ENCODE results near the gene ADGRF1. TPM values are rescaled to one million over a fixed set of nuclear protein-coding genes. Genes with fewer than 3 reads are reported as not detected.
"Not testable (repeated sequence)": the region's sequence is repeated elsewhere in the genome, so short reads cannot be mapped to it uniquely, and the experiment has no call there.

Gene ADGRF1
- total RNA-seq, 4 donors from 2014 or later = 7.4 to 57.0 (median 43.6) TPM

- Histone ChIP-seq H3K4me3 (no peak overlapping the region), H3K27me3 (no peaks in the 10 kb centered on the region), H3K9me3 (no peaks in the 10 kb centered on the region), H3K27ac (no peak overlapping the region), H3K4me1 (no peaks in the 10 kb centered on the region), H3K36me3 (no peaks in the 10 kb centered on the region)
- 60 to 92% methylated on average over 1 of the region's 1 CpG for WGBS, 2 donors
- TF ChIP-seq CTCF (IDR thresholded peaks at IDR 0.05) = no peak
- no peak for TF ChIP-seq POLR2A (IDR thresholded peaks at IDR 0.05)
- DNase-seq = no peak
- intact Hi-C loops (cut with DNase I) = no loop called here
Observed at GRCh38 chr6:46998436-46999017, 43.6 kb downstream of the ADGRF1 start.

GRCh38 chr6:46997646-46998045 lies 44.5 kb downstream of the ADGRF1 start:
- Histone ChIP-seq H3K27ac (no peak overlapping the region), H3K4me1 (no peaks in the 10 kb centered on the region), H3K9me3 (no peaks in the 10 kb centered on the region), H3K4me3 (no peak overlapping the region), H3K27me3 (no peaks in the 10 kb centered on the region), H3K36me3 (no peaks in the 10 kb centered on the region)
- TF ChIP-seq CTCF (IDR thresholded peaks at IDR 0.05) (no peak), POLR2A (IDR thresholded peaks at IDR 0.05) (no peak)
- WGBS, 2 donors = 93 to 94% methylated on average over 1 of the region's 1 CpG
- DNase-seq = no peak
- intact Hi-C loops (cut with DNase I) = no loop called here

DNA sequence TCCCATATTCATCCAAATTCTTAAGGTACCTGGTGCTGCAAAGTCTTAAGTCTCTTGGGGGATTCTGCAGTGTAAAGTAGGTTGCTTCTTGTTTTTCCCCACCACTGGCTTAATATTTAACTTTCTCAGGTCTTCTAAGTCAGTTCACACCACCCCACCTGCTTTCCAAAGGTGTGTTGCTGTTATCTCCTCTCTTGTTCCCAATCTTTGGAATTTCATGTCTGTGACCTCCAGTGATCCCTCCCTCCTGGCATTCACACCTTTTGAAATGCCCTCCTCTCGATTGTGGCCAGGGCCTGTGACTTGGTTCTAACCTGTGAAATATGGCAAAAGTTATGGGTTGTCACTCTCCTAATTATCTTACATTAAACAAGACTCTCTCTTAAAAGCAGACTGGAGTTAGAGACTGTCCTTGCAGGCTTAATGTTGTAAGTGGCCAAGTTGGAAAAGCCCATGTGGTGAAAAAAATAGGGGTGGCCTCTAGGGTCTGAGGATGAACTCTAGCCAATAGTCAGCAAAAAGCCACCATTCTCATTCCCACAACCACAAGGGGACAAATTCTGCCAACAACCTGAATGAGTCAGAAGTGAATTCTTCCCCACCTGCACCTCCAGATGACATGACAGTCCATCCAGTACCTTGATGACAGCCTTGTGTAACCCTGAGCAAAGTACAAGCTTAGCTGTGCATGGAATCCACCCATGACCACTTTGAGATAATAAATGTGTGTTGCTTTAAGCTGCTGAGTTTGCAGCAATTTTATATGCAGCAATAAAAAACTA lies 45.1 kb downstream of the ADGRF1 start:
- Histone ChIP-seq H3K27ac (no peak overlapping the region), H3K27me3 (no peaks in the 10 kb centered on the region), H3K4me3 (no peak overlapping the region), H3K36me3 (no peaks in the 10 kb centered on the region), H3K4me1 (no peaks in the 10 kb centered on the region), H3K9me3 (no peaks in the 10 kb centered on the region)
- WGBS, 2 donors = 50 to 60% methylated on average over 1 of the region's 1 CpG
- TF ChIP-seq CTCF (IDR thresholded peaks at IDR 0.05) (no peak), POLR2A (IDR thresholded peaks at IDR 0.05) (no peak)
- intact Hi-C loops (cut with DNase I) = no loop called here
- no peak for DNase-seq

DNA sequence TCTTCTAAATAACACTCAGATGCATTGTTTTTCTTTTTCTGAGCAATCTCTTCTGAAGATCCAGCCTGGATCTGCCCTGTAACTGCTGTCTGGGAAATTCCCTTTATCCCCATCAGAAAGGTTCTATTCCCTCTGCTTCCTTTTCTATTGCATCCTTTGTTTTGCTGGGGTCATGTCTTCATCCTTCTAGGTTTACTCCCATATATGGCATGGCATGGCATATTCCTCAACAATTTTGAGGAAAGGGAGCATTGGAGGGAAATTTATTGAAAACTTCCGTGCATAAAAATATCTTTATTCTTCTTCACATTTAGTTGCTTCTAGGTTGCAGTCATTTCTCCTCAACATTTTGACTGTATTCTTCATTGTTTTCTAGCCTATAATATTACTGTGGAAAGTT lies 47.2 kb downstream of the ADGRF1 start:
- no peak overlapping the region for H3K27ac ChIP-seq
- H3K9me3 ChIP-seq = no peaks in the 10 kb centered on the region
- H3K36me3 ChIP-seq = no peaks in the 10 kb centered on the region
- 47 to 89% methylated on average over 1 of the region's 1 CpG for WGBS, 2 donors
- TF ChIP-seq POLR2A (IDR thresholded peaks at IDR 0.05) (no peak), CTCF (IDR thresholded peaks at IDR 0.05) (no peak)
- intact Hi-C loops (cut with DNase I) = no loop called here
- no peak overlapping the region for H3K4me3 ChIP-seq
- peaks cover 0 to 17% (median 0%) of the 10 kb centered on the region in 3 donors for H3K4me1 ChIP-seq
- H3K27me3 ChIP-seq = no peaks in the 10 kb centered on the region
- no peak for DNase-seq

DNA sequence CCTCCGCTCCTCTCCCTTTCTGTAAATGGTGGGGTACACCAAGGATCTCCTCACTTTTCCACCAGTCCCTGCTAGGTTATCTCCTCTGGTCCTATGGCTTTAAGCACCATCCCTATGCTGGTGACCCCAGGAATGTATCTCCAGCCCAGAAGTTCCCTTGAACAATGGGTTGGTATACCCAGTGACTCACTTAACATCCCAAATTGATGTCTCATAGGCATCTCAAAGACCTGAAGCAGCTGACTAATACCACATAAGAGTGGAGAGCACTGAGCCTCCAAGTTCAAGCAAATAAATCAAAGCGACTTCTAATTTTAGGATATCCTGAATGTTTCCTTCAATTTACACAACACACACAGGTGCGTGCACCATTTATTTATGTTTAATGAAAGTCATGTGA lies 48.3 kb downstream of the ADGRF1 start:
- no peak overlapping the region for H3K4me3 ChIP-seq
- DNase-seq = no peak
- no peak overlapping the region for H3K27ac ChIP-seq
- WGBS, 2 donors = 49 to 66% methylated on average over 3 of the region's 3 CpGs
- H3K36me3 ChIP-seq = no peaks in the 10 kb centered on the region
- no peaks in the 10 kb centered on the region for H3K27me3 ChIP-seq
- TF ChIP-seq POLR2A (IDR thresholded peaks at IDR 0.05) (no peak), CTCF (IDR thresholded peaks at IDR 0.05) (no peak)
- intact Hi-C loops (cut with DNase I) = no loop called here
- no peaks in the 10 kb centered on the region for H3K9me3 ChIP-seq
- peaks cover 0 to 17% (median 0%) of the 10 kb centered on the region in 3 donors for H3K4me1 ChIP-seq

DNA sequence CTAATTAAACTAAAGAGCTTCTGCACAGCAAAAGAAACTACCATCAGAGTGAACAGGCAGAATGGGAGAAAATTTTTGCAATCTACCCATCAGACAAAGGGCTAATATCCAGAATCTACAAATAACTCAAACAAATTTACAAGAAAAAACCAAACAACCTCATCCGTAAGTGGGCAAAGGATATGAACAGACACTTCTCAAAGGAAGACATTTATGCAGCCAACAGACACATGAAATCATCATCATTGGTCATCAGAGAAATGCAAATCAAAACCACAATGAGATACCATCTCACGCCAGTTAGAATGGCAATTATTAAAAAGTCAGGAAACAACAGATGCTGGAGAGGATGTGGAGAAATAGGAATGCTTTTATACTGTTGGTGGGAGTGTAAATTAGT lies 49.7 kb downstream of the ADGRF1 start:
- H3K36me3 ChIP-seq; intact Hi-C loops (cut with DNase I); H3K4me3 ChIP-seq; DNase-seq; H3K27ac ChIP-seq; H3K9me3 ChIP-seq; H3K27me3 ChIP-seq: not testable (repeated sequence)
- 83 to 87% methylated on average over 2 of the region's 2 CpGs for WGBS, 2 donors
- peaks cover 0 to 17% (median 0%) of the 10 kb centered on the region in 3 donors for H3K4me1 ChIP-seq
